NCI-H146 treated with DMSO at 0.1 percent for 48 hours (cell line): ENCODE measurements around the gene SLC7A10.
"Not testable (repeated sequence)": the region's sequence is repeated elsewhere in the genome, so short reads cannot be mapped to it uniquely, and the experiment has no call there.

Experiments used
- DNase-seq: peaks from one replicate; lab custom pipeline; 2025; ENCODE audit not compliant: unreplicated experiment; lab: John Stamatoyannopoulos, UW

SLC7A10 gene

GRCh38 chr19:33219261-33219815 lies 6.3 kb downstream of the SLC7A10 start:
- no peak for DNase-seq

DNA sequence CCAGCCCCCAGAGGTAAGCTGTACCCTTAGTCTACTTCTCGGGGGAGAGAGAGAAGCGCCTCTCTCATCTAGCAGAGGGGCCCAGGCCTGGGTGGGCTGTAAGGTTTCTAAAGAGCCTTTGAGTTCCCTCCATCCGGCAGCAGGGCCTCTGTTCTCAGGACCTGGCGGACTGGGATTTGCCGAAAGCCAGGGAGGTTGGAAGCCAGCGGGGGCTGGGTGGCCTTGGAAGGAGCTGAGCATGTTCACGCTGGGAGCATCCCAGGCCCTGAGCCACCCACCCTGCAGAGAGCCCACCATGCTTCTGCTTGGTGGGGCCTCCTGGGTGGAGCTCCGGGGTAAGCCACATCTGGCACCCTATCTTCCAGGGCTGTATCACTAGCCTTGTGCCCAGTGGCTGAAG lies 7.8 kb downstream of the SLC7A10 start:
- DNase-seq: no peak

GRCh38 chr19:33216198-33216830 lies 9.3 kb downstream of the SLC7A10 start:
- no peak for DNase-seq

DNA sequence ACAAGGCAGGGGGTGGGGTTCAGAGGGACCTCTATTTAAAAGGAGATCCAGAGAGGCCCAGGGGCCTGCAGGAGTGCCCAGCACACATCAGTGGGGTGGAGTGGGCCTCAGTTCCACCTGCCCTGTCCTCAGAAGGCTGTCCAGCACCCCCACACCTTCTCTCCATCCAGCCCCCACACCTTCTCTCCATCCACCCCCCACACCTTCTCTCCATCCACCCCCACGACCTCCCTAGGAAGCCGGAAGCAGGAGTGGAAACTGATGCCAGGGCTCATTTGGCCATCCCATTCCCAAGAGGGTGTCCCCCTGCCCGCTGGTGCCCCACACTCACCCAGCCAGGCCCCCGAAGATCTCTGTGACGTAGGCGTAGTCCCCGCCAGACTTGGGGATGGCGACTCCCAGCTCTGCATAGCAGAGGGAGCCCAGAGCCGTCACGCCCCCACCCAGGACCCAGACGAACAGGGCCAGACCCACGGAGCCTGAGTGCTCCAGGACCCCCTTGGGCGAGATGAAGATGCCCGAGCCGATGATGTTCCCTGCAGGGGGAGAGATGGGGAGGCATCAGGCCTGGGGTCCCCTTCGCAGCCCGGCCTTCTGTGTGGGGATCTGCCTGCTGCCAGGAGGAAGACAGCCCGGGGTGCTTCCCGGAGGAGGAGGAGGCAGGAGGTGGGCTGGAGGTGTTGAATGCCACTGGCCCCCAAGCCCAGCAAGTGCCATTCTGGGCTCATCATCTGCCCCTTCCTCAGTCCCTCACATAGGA lies 10.0 kb downstream of the SLC7A10 start:
- no peak for DNase-seq

GRCh38 chr19:33214596-33214995 lies 11.1 kb downstream of the SLC7A10 start:
- DNase-seq: peak; percentile 12

DNA sequence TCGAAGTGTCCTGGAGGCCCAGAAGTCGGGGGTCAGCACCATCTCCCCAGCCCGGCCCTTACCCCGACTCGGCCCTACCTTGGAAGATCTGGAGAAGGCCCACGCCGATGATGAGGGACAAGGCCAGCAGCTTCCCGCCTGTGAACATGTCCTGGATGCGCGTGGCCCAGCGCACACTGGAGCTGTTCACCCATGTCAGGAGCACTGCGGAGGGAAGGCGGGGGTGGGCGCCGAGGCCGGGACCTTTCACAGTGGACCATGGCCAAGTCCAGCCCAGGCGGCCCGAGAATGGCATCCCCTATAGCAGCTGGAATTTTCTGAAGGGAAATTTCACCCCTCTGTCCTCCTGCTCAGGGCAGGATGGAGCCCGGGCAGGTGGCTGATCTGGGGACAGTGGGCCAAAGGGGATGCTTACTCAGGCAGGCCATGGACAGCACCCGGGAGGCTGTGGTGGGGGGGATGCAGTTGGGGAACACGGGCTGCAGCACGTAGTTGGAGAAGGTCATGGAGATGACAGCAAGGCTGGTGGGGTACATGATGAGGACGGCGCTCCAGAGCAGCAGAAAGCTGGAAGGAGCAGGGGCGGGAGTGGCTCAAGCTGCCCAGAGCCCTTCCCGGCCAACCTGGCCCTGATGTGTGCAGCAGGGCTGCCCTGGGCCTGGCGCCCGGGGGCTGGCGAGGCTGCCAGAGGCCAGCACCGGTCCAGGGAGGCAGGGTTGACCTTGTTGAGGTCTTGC lies 13.0 kb downstream of the SLC7A10 start:
- no peak for DNase-seq

DNA sequence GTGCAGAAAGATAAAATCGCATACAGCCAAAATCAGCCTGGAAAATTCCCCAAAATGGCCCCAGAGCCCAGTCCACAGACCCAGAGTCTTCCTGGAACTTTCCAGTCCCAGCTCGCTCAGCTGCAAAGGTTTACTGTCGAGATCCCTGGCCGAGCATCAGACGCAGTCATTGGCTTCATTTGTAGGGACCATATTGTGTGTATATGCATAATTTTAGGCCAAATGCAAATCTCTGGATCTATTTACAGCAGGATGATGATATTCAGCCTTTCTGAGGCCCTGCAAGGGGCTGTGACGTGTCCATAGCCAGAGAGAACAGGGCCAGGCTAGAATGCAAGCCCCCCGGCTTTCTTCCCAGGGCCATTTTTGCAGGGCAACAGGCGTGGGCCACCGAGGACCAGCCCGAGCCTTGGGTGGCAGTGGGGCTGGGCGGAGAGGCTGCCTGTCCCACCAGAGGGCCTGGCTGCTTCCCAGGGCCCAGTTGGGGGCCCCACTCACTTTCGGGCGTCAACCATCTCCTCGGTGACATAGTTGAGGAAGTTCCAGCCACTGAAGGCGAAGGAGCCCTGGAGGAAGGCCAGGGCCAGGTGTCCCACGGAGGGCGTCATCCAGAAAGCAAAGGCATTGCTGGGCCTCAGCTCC lies 13.7 kb downstream of the SLC7A10 start:
- DNase-seq: no peak

- no peak for DNase-seq
These were observed 15.2 kb downstream of the SLC7A10 start for GRCh38 chr19:33210266-33210940.

GRCh38 chr19:33209850-33210230 lies 15.8 kb downstream of the SLC7A10 start:
- not testable (repeated sequence) for DNase-seq

- DNase-seq: no peak
These were observed 16.5 kb downstream of the SLC7A10 start for GRCh38 chr19:33208904-33209849.

DNA sequence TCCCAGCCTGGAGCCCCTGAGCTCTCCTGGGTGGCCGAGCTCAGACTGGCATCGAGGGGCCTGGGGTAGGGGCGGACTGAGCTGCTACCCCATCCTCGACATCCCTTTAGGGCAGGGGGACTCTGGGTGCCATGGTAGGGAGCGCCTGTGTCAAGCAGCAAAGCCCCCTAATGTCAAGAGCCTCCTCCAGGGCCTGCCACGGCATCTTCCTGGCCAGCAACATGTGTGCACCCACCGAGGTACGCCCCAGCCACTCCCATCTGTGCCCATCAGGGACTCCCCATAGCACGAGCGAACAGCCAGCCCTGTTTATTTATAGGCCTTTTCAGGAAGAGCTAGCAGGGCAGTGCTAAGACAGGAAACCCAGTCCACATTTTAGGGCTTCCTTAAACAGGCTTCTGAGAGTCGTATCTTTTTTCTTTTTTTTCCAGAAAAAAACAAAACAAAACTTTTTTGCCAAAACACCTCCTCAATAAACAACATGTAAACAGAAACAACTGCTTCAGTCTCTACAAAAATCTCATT lies 17.2 kb downstream of the SLC7A10 start:
- no peak for DNase-seq

DNA sequence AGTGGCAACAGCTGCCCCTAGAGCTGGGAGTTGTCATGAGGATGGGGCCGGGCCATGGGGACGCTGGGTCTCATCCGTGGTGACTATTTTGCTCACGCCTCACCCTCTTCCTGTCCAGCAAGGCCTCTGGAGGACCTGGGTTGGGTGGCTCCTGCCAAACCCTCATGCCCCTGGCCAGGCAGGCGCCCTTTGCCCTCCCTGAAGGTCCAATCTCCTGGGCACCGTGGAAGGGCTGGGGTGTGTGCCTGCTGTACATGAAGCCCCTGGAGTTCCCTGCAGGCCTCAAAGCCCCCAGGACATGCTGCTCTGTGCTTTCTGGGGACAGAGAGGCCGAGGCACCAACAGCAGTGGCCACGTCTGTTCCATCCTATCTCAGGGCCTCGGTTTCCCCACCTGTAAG lies 17.7 kb downstream of the SLC7A10 start:
- DNase-seq: no peak

- no peak for DNase-seq
These were observed 18.5 kb downstream of the SLC7A10 start for GRCh38 chr19:33207040-33207620.

GRCh38 chr19:33206261-33207039 lies 19.2 kb downstream of the SLC7A10 start:
- DNase-seq: no peak

- DNase-seq: no peak
These were observed 20.0 kb downstream of the SLC7A10 start for GRCh38 chr19:33205531-33206260.

- DNase-seq: no peak
These were observed 20.5 kb downstream of the SLC7A10 start for GRCh38 chr19:33205110-33205509.

GRCh38 chr19:33204136-33204973 lies 21.3 kb downstream of the SLC7A10 start:
- DNase-seq: no peak
